Esophagus squamous epithelium (tissue), 5 donors: ENCODE results near the gene CPTP. TPM values are rescaled to one million over a fixed set of nuclear protein-coding genes. Genes with fewer than 3 reads are reported as not detected.

Source experiments
- DNase-seq: peaks from one replicate; lab custom pipeline; 2025; lab: John Stamatoyannopoulos, UW
- H3K27ac ChIP-seq, 4 donors: fragments of 200-600 bp; sonication (generic); one replicate each; pipeline ENCODE4 v1.5.1; 2016 to 2019; ENCODE audit warnings: mild to moderate bottlenecking in 1 of 4
- H3K27me3 ChIP-seq, 4 donors: fragments of 200-600 bp; sonication (generic); 1 replicate in 3 of 4; 2 replicates in 1 of 4; pipeline versions ENCODE4 v1.5.1 to v1.6.0; 2017 to 2021; ENCODE audit warnings: antibody characterized with exemption in 1 of 4
- H3K36me3 ChIP-seq, 3 donors: fragments of 200-600 bp; sonication (generic); one replicate each; pipeline ENCODE4 v1.5.1; 2016 to 2019
- H3K4me1 ChIP-seq, 3 donors: fragments of 200-600 bp; sonication (generic); one replicate each; pipeline ENCODE4 v1.5.1; 2017 to 2019
- H3K4me3 ChIP-seq, 4 donors: fragments of 200-600 bp; sonication (generic); 1 replicate in 3 of 4; 2 replicates in 1 of 4; pipeline ENCODE4 v1.5.1; 2016 to 2019; ENCODE audit warnings: mild to moderate bottlenecking in 2 of 4, moderate library complexity in 1 of 4
- H3K9me3 ChIP-seq, 3 donors: fragments of 200-600 bp; sonication (generic); one replicate each; pipeline ENCODE4 v1.5.1; 2016 to 2019
- CTCF ChIP-seq, 6 experiments: fragments of 450-650 bp in 4 of 6; fragments of 200-600 bp in 2 of 6; sonication (generic) in 2 of 6; IDR thresholded peaks; one replicate each; pipeline ENCODE4 v1.5.1; 2016 to 2019; ENCODE audit warnings: antibody characterized with exemption in 6 of 6, mild to moderate bottlenecking in 4 of 6, moderate library complexity in 4 of 6
- POLR2A ChIP-seq, 4 donors: fragments of 450-650 bp; IDR thresholded peaks; one replicate each; pipeline ENCODE4 v1.6.1; 2017; ENCODE audit warnings: antibody characterized with exemption in 4 of 4, mild to moderate bottlenecking in 4 of 4, moderate library complexity in 3 of 4
- WGBS, 2 donors: methylation state at CpG; one replicate each; pipeline ENCODE4 v1.1.5; 2018; 5-methylcytosine and 5-hydroxymethylcytosine counted together
- intact Hi-C: fragments of 100-400 bp; cut with DNase I; formaldehyde crosslinking; loops from one replicate; pipeline ENCODE4 v1.15.0; 2022
- total RNA-seq, 4 donors: library from RNA; depleted of rRNA; stranded (reverse); fragments of >200 nt; gene quantifications; one replicate each; pipeline ENCODE4 v1.1.0, GENCODE V29; 2016
- donor health status: DM: yes; HTN: yes; CAD: no.

CPTP gene
- total RNA-seq, 4 donors from 2014 or later: 27.7 to 75.2 (median 33.4) TPM

GRCh38 chr1:1307261-1307922, 17.2 kb upstream of the CPTP start:
- WGBS, 2 donors: 0 to 5% methylated on average over 1 to 4 of the region's 83 CpGs

GRCh38 chr1:1307923-1308755, 16.5 kb upstream of the CPTP start, which contains the start of the genes ACAP3 and PUSL1:
TSS of gene ACAP3 (minus strand) at chr1:1307930. CDS start at chr1:1307815, 115 bp downstream.
TSS of gene PUSL1 (plus strand) at chr1:1308597. CDS start at chr1:1308644, 47 bp downstream.
- peak; percentile 52 for DNase-seq

More at GRCh38 chr1:1307261-1307922, 17.2 kb upstream of the CPTP start:
- TF ChIP-seq POLR2A (IDR thresholded peaks at IDR 0.05): no peak
- no peak for TF ChIP-seq CTCF (IDR thresholded peaks at IDR 0.05)
- Histone ChIP-seq H3K9me3 (no peaks in the 10 kb centered on the region), H3K27me3 (no peaks in the 10 kb centered on the region), H3K27ac (peak overlapping the region; percentile 95 to 99 (median 98)), H3K4me3 (peak overlapping the region; percentile 70 to 76 (median 74)), H3K36me3 (peaks cover 4 to 24% (median 11%) of the 10 kb centered on the region in 3 donors), H3K4me1 (peaks cover 61 to 85% (median 71%) of the 10 kb centered on the region in 3 donors)
- no peak for DNase-seq
- intact Hi-C loops: no loop called here

GRCh38 chr1:1308756-1309250, 15.8 kb upstream of the CPTP start:
- no CpG with 5 or more reads among the region's 66 CpGs for WGBS, 2 donors
- Histone ChIP-seq H3K9me3 (no peaks in the 10 kb centered on the region), H3K4me1 (peaks cover 49 to 70% (median 59%) of the 10 kb centered on the region in 3 donors), H3K27ac (peak overlapping the region; percentile 95 to 99 (median 98)), H3K4me3 (peak overlapping the region; percentile 70 to 76 (median 74)), H3K36me3 (peaks cover 17 to 39% (median 25%) of the 10 kb centered on the region in 3 donors), H3K27me3 (no peaks in the 10 kb centered on the region)
- intact Hi-C loops: no loop called here
- no peak for DNase-seq
- TF ChIP-seq POLR2A (IDR thresholded peaks at IDR 0.05) (no peak), CTCF (IDR thresholded peaks at IDR 0.05) (no peak)

More at GRCh38 chr1:1307923-1308755, 16.5 kb upstream of the CPTP start, which contains the start of the genes ACAP3 and PUSL1:
- Histone ChIP-seq H3K27me3 (no peaks in the 10 kb centered on the region), H3K4me1 (peaks cover 56 to 77% (median 65%) of the 10 kb centered on the region in 3 donors), H3K9me3 (no peaks in the 10 kb centered on the region), H3K27ac (peak within 1 kb of the TSS; percentile 95 to 99 (median 98)), H3K4me3 (peak within 1 kb of the TSS; percentile 70 to 76 (median 74)), H3K36me3 (peaks cover 12 to 32% (median 19%) of the 10 kb centered on the region in 3 donors)
- TF ChIP-seq CTCF (IDR thresholded peaks at IDR 0.05) (peak in 2 of 6 experiments; percentile 23 to 30), POLR2A (IDR thresholded peaks at IDR 0.05) (peak in 2 of 4 donors; percentile 6 to 42)
- WGBS, 2 donors: no CpG with 5 or more reads among the region's 131 CpGs
- intact Hi-C loops: no loop called here

- Histone ChIP-seq H3K27ac (peak overlapping the region; percentile 95 to 99 (median 98)), H3K36me3 (peaks cover 24 to 45% (median 32%) of the 10 kb centered on the region in 3 donors), H3K27me3 (no peaks in the 10 kb centered on the region), H3K9me3 (no peaks in the 10 kb centered on the region), H3K4me3 (peak overlapping the region; percentile 70 to 76 (median 74)), H3K4me1 (peaks cover 43 to 64% (median 52%) of the 10 kb centered on the region in 3 donors)
- intact Hi-C loops: no loop called here
- no peak for TF ChIP-seq POLR2A (IDR thresholded peaks at IDR 0.05)
- DNase-seq: no peak
- 0 to 11% methylated on average over 3 to 17 of the region's 57 CpGs for WGBS, 2 donors
Measured at GRCh38 chr1:1309251-1310108, 15.1 kb upstream of the CPTP start.

GRCh38 chr1:1310109-1310385, 14.6 kb upstream of the CPTP start:
- Histone ChIP-seq H3K4me3 (peak overlapping the region; percentile 70 to 76 (median 74)), H3K27ac (peak overlapping the region; percentile 95 to 99 (median 98)), H3K27me3 (no peaks in the 10 kb centered on the region), H3K36me3 (peaks cover 30 to 51% (median 34%) of the 10 kb centered on the region in 3 donors), H3K9me3 (no peaks in the 10 kb centered on the region), H3K4me1 (peaks cover 37 to 59% (median 46%) of the 10 kb centered on the region in 3 donors)
- DNase-seq: no peak
- 60% methylated on average over 1 of the region's 3 CpGs; no CpG with 5 or more reads in 1 of the 2 donors for WGBS, 2 donors
- TF ChIP-seq POLR2A (IDR thresholded peaks at IDR 0.05) (no peak), CTCF (IDR thresholded peaks at IDR 0.05) (no peak)
- intact Hi-C loops: no loop called here
